H9 (cell line): ENCODE measurements around the gene SAMD8. TPM values are rescaled to one million over a fixed set of nuclear protein-coding genes. Genes with fewer than 3 reads are reported as not detected.

Experiments
- DNase-seq: peaks from one replicate; pipeline ENCODE4 v3.0.0-alpha.2; 2017
- H2AFZ ChIP-seq: one replicate; pipeline ENCODE4 v1.6.1; 2013; ENCODE audit warnings: mild to moderate bottlenecking, low read length, control low read depth, moderate library complexity
- H2AK5ac ChIP-seq: 2 replicates; pipeline ENCODE4 v1.6.1; 2013; ENCODE audit warnings: low read length, control low read depth, mixed read lengths; ENCODE audit not compliant: insufficient read length
- H2BK120ac ChIP-seq: one replicate; pipeline ENCODE4 v1.6.1; 2013; ENCODE audit warnings: low read depth, mild to moderate bottlenecking, low read length, control low read depth, inconsistent platforms; ENCODE audit not compliant: poor library complexity, severe bottlenecking
- H2BK12ac ChIP-seq: 2 replicates; pipeline ENCODE4 v1.6.1; 2013; ENCODE audit warnings: low read length, control low read depth, mixed read lengths, low read depth; ENCODE audit not compliant: insufficient read length
- H2BK15ac ChIP-seq: 2 replicates; pipeline ENCODE4 v1.6.1; 2013; ENCODE audit warnings: low read depth, low read length, control low read depth
- H2BK20ac ChIP-seq: one replicate; pipeline ENCODE4 v1.6.1; 2013; ENCODE audit warnings: low read depth, mild to moderate bottlenecking, low read length, control low read depth, inconsistent platforms; ENCODE audit not compliant: poor library complexity, severe bottlenecking
- H2BK5ac ChIP-seq: 2 replicates; pipeline ENCODE4 v1.6.1; 2013; ENCODE audit warnings: low read length, control low read depth, mixed read lengths; ENCODE audit not compliant: insufficient read length
- H3K14ac ChIP-seq: 2 replicates; pipeline ENCODE4 v1.6.1; 2013; ENCODE audit warnings: low read length, control low read depth; ENCODE audit not compliant: insufficient read depth
- H3K18ac ChIP-seq: 2 replicates; pipeline ENCODE4 v1.6.1; 2013; ENCODE audit warnings: low read depth, mild to moderate bottlenecking, mixed read lengths, low read length, control low read depth; ENCODE audit not compliant: insufficient read length
- H3K23ac ChIP-seq: 2 replicates; pipeline ENCODE4 v1.6.1; 2013; ENCODE audit warnings: low read length, control low read depth, mixed read lengths, low read depth; ENCODE audit not compliant: insufficient read length
- H3K23me2 ChIP-seq: 2 replicates; pipeline ENCODE4 v1.6.1; 2013; ENCODE audit warnings: low read depth, mild to moderate bottlenecking, mixed read lengths, low read length, control low read depth; ENCODE audit not compliant: insufficient read length, poor library complexity, severe bottlenecking
- H3K27ac ChIP-seq: 2 replicates; pipeline ENCODE4 v1.5.1; 2013; ENCODE audit warnings: low read length, control low read depth, mixed read lengths, low read depth; ENCODE audit not compliant: insufficient read length
- H3K27me3 ChIP-seq: 2 replicates; pipeline ENCODE4 v1.6.1; 2013; ENCODE audit warnings: low read length, control low read depth, inconsistent platforms; ENCODE audit not compliant: insufficient read depth
- H3K4ac ChIP-seq: 2 replicates; pipeline ENCODE4 v1.6.1; 2013; ENCODE audit warnings: low read depth, mild to moderate bottlenecking, control low read depth, inconsistent platforms, low read length, moderate library complexity
- H3K4me1 ChIP-seq: 2 replicates; pipeline ENCODE4 v1.6.1; 2013; ENCODE audit warnings: low read length, control low read depth, inconsistent platforms; ENCODE audit not compliant: insufficient read depth
- H3K4me2 ChIP-seq: 2 replicates; pipeline ENCODE4 v1.6.1; 2013; ENCODE audit warnings: low read length, control low read depth, mixed read lengths; ENCODE audit not compliant: insufficient read length, insufficient read depth
- H3K56ac ChIP-seq: 2 replicates; pipeline ENCODE4 v1.6.1; 2013; ENCODE audit warnings: low read depth, mild to moderate bottlenecking, mixed read lengths, low read length, control low read depth; ENCODE audit not compliant: insufficient read length
- H3K79me1 ChIP-seq: 2 replicates; pipeline ENCODE4 v1.6.1; 2013; ENCODE audit warnings: low read depth, mild to moderate bottlenecking, moderate library complexity, low read length, control low read depth, inconsistent platforms; ENCODE audit not compliant: insufficient read depth, poor library complexity, severe bottlenecking
- H3K79me2 ChIP-seq: 2 replicates; pipeline ENCODE4 v1.6.1; 2013; ENCODE audit warnings: low read length, control low read depth, inconsistent platforms; ENCODE audit not compliant: insufficient read depth
- H3K9ac ChIP-seq: 2 replicates; pipeline ENCODE4 v1.6.1; 2013; ENCODE audit warnings: low read length, control low read depth, mixed read lengths; ENCODE audit not compliant: insufficient read length; ENCODE audit errors: extremely low read depth
- H3K9me3 ChIP-seq: one replicate; pipeline ENCODE4 v1.6.1; 2013; ENCODE audit warnings: low read depth, low read length, inconsistent platforms; ENCODE audit not compliant: control insufficient read depth
- H3T11ph ChIP-seq: one replicate; pipeline ENCODE4 v1.6.1; 2013; ENCODE audit warnings: mild to moderate bottlenecking, low read length, control low read depth, inconsistent platforms
- H4K20me1 ChIP-seq: one replicate; pipeline ENCODE4 v1.6.1; 2013; ENCODE audit not compliant: control insufficient read depth, insufficient read length, insufficient read depth
- H4K5ac ChIP-seq: 2 replicates; pipeline ENCODE4 v1.6.1; 2013; ENCODE audit warnings: low read depth, mild to moderate bottlenecking, mixed read lengths, low read length, control low read depth; ENCODE audit not compliant: insufficient read length
- H4K8ac ChIP-seq: replicated peaks from 2 replicates; pipeline ENCODE4 v1.6.1; 2013; ENCODE audit warnings: low read length, control low read depth, mixed read lengths, low read depth; ENCODE audit not compliant: insufficient read length
- H4K91ac ChIP-seq: 2 replicates; pipeline ENCODE4 v1.6.1; 2013; ENCODE audit warnings: low read depth, mild to moderate bottlenecking, moderate library complexity, mixed read lengths, low read length, control low read depth; ENCODE audit not compliant: insufficient read length
- H3K27ac Mint-ChIP-seq, 3 experiments: 2 replicates in 2 of 3; 3 replicates in 1 of 3; pipeline ENCODE4 v1.8.0; 2020 to 2021; ENCODE audit warnings: mixed read lengths in 3 of 3, mild to moderate bottlenecking in 1 of 3, moderate library complexity in 1 of 3
- H3K27me3 Mint-ChIP-seq: 2 replicates; pipeline ENCODE4 v1.8.0; 2021; ENCODE audit warnings: low read depth, mild to moderate bottlenecking, moderate library complexity, mixed read lengths
- H3K36me3 Mint-ChIP-seq, 3 experiments: 2 replicates in 2 of 3; 3 replicates in 1 of 3; pipeline ENCODE4 v1.8.0; 2020 to 2021; ENCODE audit warnings: low read depth in 3 of 3, mixed read lengths in 3 of 3; ENCODE audit not compliant: insufficient read depth in 1 of 3
- H3K4me1 Mint-ChIP-seq, 2 experiments: 2 replicates each; pipeline ENCODE4 v1.8.0; 2020; ENCODE audit warnings: mixed read lengths in 2 of 2
- H3K4me3 Mint-ChIP-seq, 2 experiments: 2 replicates in 1 of 2; 3 replicates in 1 of 2; pipeline ENCODE4 v1.8.0; 2020 to 2021; ENCODE audit warnings: mild to moderate bottlenecking in 2 of 2, mixed read lengths in 2 of 2, moderate library complexity in 1 of 2
- H3K9me3 Mint-ChIP-seq, 2 experiments: 2 replicates in 1 of 2; 3 replicates in 1 of 2; pipeline ENCODE4 v1.8.0; 2020; ENCODE audit warnings: mild to moderate bottlenecking in 2 of 2, mixed read lengths in 2 of 2, moderate library complexity in 1 of 2
- CTCF ChIP-seq: fragments of 200-600 bp; sonication (generic); conservative IDR thresholded peaks from 3 replicates; pipeline ENCODE4 v1.8.0; 2021; ENCODE audit warnings: antibody characterized with exemption, mild to moderate bottlenecking
- WGBS: extraction: QIAGEN DNeasy Blood & Tissue Kit; methylation state at CpG from one replicate; pipeline ENCODE4 v1.1.7; 2013; ENCODE audit warnings: missing lambda C conversion rate, low lambda C conversion rate, mixed read lengths; ENCODE audit not compliant: insufficient read length; ENCODE audit errors: extremely low coverage; 5-methylcytosine and 5-hydroxymethylcytosine counted together
- total RNA-seq: library from RNA; stranded (reverse); gene quantifications from 2 replicates; pipeline ENCODE4 v1.2.1, GENCODE V29; 2021

Gene SAMD8
- total RNA-seq, 1 experiment from 2014 or later: 18.8 TPM

GRCh38 chr10:75083972-75084833, 27.3 kb upstream of the SAMD8 start:
- Histone ChIP-seq H4K8ac (no peak overlapping the region), H3K23ac (no peak overlapping the region), H3K79me2 (no peaks in the 10 kb centered on the region), H3T11ph (no peak overlapping the region), H2AFZ (no peak overlapping the region), H3K18ac (no peak overlapping the region), H3K56ac (no peak overlapping the region), H2BK20ac (no peak overlapping the region), H3K27me3 (no peaks in the 10 kb centered on the region), H3K4me1 (peaks cover 10% of the 10 kb centered on the region; the same call in 1 of the 2 replicates), H4K91ac (no peak overlapping the region), H3K23me2 (no peaks in the 10 kb centered on the region), H3K9ac (no peak overlapping the region), H3K14ac (no peak overlapping the region), H4K5ac (no peak overlapping the region), H3K4ac (no peak overlapping the region), H3K9me3 (no peaks in the 10 kb centered on the region), H3K27ac (no peak overlapping the region), H3K79me1 (no peaks in the 10 kb centered on the region), H2BK15ac (no peak overlapping the region), H2BK5ac (no peak overlapping the region), H2AK5ac (no peak overlapping the region), H2BK12ac (no peak overlapping the region), H3K4me2 (no peak overlapping the region), H4K20me1 (no peaks in the 10 kb centered on the region), H2BK120ac (no peak overlapping the region)
- no peak for DNase-seq
- peaks cover 0 to 9% (median 4%) of the 10 kb centered on the region in 3 experiments; a peak in 3 of 7 replicates for H3K36me3 Mint-ChIP-seq
- TF ChIP-seq CTCF: no peak
- H3K27ac Mint-ChIP-seq: no peak overlapping the region
- peaks cover 14% of the 10 kb centered on the region for H3K27me3 Mint-ChIP-seq
- H3K9me3 Mint-ChIP-seq: peaks cover 6 to 9% of the 10 kb centered on the region in 2 experiments; a peak in 4 of 5 replicates
- no peak overlapping the region for H3K4me3 Mint-ChIP-seq
- peaks cover 68 to 77% of the 10 kb centered on the region in 2 experiments for H3K4me1 Mint-ChIP-seq
- no CpG with 5 or more reads among the region's 10 CpGs for WGBS
